ENCODE measurements around the gene CPLX4.

DNA sequence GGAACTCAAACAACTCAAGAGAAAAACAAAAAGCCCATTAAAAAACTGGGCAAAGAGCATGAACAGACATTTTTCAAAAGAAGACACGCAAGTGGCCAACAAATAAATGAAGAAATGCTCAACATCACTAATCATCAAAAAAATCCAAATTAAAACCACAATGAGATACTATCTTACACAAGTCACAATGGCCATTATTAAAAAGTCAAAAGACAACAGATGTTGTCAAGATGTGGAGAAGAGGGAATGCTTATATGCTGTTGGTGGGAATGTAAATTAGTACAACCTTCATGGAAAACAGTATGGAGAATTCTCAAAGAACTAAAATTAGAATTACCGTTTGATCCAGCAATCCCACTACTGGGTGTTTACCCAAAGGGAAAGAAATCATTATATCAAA is 25.5 kb upstream of the CPLX4 start:
- TF ChIP-seq CTCF (IDR thresholded peaks at IDR 0.05) (no peak), POLR2A (IDR thresholded peaks at IDR 0.05) (no peak)

Data from heart left ventricle (tissue), 13 donors.